Measurements from ENCODE around the gene PALM.

- TF ChIP-seq CTCF (IDR thresholded peaks at IDR 0.05) (no peak), POLR2AphosphoS5 (IDR thresholded peaks at IDR 0.05) (peak; percentile 9 to 43)
Observed at GRCh38 chr19:709965-710571, 1.3 kb downstream of the PALM start.
